ENCODE results near the gene KRTAP16-1. TPM values are rescaled to one million over a fixed set of nuclear protein-coding genes. Genes with fewer than 3 reads are reported as not detected.

The KRTAP16-1 gene
- polyA plus RNA-seq, 1 donor (not counting 4 experiments of a cell fraction or from before 2014, with no cell fraction given), result not detected

DNA sequence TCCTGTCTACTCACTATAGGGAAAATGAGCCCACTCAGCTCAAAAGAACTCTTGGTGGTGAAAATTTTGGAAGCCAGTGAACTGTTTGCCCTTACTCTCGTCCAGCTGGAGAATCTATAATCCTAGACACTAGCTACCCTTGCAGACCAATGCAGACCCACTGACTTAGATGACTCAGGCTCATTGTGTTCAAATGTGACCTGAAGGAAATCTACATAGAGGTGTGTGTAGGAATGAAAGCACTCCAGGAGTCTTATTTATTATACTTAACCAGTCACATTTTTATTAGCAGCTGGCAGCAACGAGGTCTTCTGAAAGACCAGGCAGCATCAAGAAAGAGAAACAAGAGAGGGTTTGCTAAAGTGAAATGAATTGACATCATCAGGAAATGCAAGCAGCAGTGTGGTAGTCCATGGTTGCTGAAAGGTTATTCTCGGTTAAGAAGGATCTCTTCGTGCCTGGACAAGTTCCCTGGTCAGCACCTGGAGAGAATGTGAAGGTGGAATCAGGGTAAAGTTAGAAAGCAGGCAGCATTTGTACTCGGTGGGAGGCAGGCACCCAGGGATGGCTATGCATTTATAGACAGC, 7.8 kb downstream of the KRTAP16-1 start:
- Histone ChIP-seq H4K20me1 (ENCODE audit: control insufficient read depth, extremely low read depth, insufficient read depth, low read length) (no peaks in the 10 kb centered on the region), H3K4me2 (ENCODE audit: control insufficient read depth, extremely low read depth, insufficient read depth, low read depth, low read length) (peak overlapping the region; percentile 66), H3K36me3 (ENCODE audit: control insufficient read depth in 2 of 2, extremely low read depth in 1 of 2, insufficient read depth in 2 of 2, low read length in 2 of 2) (no peaks in the 10 kb centered on the region), H2AFZ (ENCODE audit: control insufficient read depth, low read length) (peak overlapping the region; percentile 75), H3K9ac (ENCODE audit: control insufficient read depth, extremely low read depth, insufficient read depth, low read length) (no peak overlapping the region), H3K9me3 (ENCODE audit: control insufficient read depth, low read depth, low read length) (no peaks in the 10 kb centered on the region), H3K79me2 (ENCODE audit: control insufficient read depth, insufficient read depth, low read length) (no peaks in the 10 kb centered on the region), H3K27ac (ENCODE audit: control insufficient read depth, insufficient read depth, low read length) (peak overlapping the region; percentile 21), H3K9me1 (ENCODE audit: control insufficient read depth, extremely low read depth, insufficient read depth, low read length) (no peaks in the 10 kb centered on the region), H3K27me3 (ENCODE audit: control insufficient read depth, extremely low read depth, insufficient read depth, low read length) (no peaks in the 10 kb centered on the region), H3K4me1 (ENCODE audit: control insufficient read depth, extremely low read depth, insufficient read depth, low read length) (peaks cover 19% of the 10 kb centered on the region), H3K4me3 (ENCODE audit: control insufficient read depth in 2 of 3, extremely low read depth in 1 of 3, insufficient read depth in 2 of 3, low read depth in 1 of 3, low read length in 3 of 3) (peak overlapping the region in 2 of 3 experiments; percentile 15 to 23)
- no peak for TF ChIP-seq EZH2 (IDR thresholded peaks at IDR 0.05; ENCODE audit: low read length)
- TF ChIP-seq, protein P1, sequence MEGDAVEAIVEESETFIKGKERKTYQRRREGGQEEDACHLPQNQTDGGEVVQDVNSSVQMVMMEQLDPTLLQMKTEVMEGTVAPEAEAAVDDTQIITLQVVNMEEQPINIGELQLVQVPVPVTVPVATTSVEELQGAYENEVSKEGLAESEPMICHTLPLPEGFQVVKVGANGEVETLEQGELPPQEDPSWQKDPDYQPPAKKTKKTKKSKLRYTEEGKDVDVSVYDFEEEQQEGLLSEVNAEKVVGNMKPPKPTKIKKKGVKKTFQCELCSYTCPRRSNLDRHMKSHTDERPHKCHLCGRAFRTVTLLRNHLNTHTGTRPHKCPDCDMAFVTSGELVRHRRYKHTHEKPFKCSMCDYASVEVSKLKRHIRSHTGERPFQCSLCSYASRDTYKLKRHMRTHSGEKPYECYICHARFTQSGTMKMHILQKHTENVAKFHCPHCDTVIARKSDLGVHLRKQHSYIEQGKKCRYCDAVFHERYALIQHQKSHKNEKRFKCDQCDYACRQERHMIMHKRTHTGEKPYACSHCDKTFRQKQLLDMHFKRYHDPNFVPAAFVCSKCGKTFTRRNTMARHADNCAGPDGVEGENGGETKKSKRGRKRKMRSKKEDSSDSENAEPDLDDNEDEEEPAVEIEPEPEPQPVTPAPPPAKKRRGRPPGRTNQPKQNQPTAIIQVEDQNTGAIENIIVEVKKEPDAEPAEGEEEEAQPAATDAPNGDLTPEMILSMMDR (optimal IDR thresholded peaks at IDR 0.05 in 1 of 3, IDR thresholded peaks at IDR 0.05 in 1 of 3, conservative IDR thresholded peaks at IDR 0.05 in 1 of 3; ENCODE audit: extremely low read depth in 1 of 3, insufficient read depth in 2 of 3, low read length in 3 of 3), result no peak
- dilution Hi-C loops (cut with MboI; ENCODE audit: extremely low pct_ligation_motif_present, low sequenced_read_pairs), result no loop called here
- DNase-seq (ENCODE audit: low read depth, low spot score) (no peak), FAIRE-seq (peak; percentile 95)

DNA sequence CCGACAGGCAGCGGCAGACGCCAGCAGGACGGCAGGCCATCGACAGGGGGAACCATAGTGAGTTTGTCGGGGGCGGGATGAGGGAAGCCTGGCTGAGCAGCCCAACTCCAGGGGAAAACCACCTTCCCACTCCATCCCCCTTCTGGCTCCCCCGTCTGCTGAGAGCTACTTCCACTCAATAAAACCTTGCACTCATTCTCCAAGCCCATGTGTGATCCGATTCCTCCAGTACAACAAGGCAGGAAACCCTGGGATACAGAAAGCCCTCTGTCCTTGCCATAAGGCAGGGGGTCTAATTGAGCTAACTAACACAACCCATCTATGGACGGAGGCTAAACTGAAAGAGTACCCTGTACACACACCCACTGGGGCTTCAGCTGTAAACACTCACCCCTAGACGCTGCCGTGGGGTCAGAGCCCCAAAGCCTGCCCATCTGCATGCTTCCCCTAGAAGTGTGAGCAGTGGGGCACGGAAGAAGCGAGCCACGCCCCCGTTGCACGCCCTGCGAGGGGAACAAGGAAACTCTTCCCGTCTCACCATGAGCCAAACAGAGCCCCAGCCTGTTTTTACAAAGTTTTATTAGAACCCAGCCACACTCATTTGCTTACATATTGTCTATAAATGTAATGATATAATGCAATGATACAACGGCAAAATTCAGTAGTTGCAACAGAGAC, 10.5 kb downstream of the KRTAP16-1 start:
- Histone ChIP-seq H3K4me3 (ENCODE audit: control insufficient read depth in 2 of 3, extremely low read depth in 1 of 3, insufficient read depth in 2 of 3, low read depth in 1 of 3, low read length in 3 of 3) (no peak overlapping the region), H3K79me2 (ENCODE audit: control insufficient read depth, insufficient read depth, low read length) (no peaks in the 10 kb centered on the region), H3K4me2 (ENCODE audit: control insufficient read depth, extremely low read depth, insufficient read depth, low read depth, low read length) (no peak overlapping the region), H3K9me1 (ENCODE audit: control insufficient read depth, extremely low read depth, insufficient read depth, low read length) (no peaks in the 10 kb centered on the region), H2AFZ (ENCODE audit: control insufficient read depth, low read length) (no peak overlapping the region), H3K9me3 (ENCODE audit: control insufficient read depth, low read depth, low read length) (no peaks in the 10 kb centered on the region), H4K20me1 (ENCODE audit: control insufficient read depth, extremely low read depth, insufficient read depth, low read length) (no peaks in the 10 kb centered on the region), H3K36me3 (ENCODE audit: control insufficient read depth in 2 of 2, extremely low read depth in 1 of 2, insufficient read depth in 2 of 2, low read length in 2 of 2) (no peaks in the 10 kb centered on the region), H3K4me1 (ENCODE audit: control insufficient read depth, extremely low read depth, insufficient read depth, low read length) (peaks cover 19% of the 10 kb centered on the region), H3K27ac (ENCODE audit: control insufficient read depth, insufficient read depth, low read length) (no peak overlapping the region), H3K27me3 (ENCODE audit: control insufficient read depth, extremely low read depth, insufficient read depth, low read length) (no peaks in the 10 kb centered on the region), H3K9ac (ENCODE audit: control insufficient read depth, extremely low read depth, insufficient read depth, low read length) (no peak overlapping the region)
- no peak for DNase-seq (ENCODE audit: low read depth, low spot score)
- no peak for FAIRE-seq
- dilution Hi-C loops (cut with MboI; ENCODE audit: extremely low pct_ligation_motif_present, low sequenced_read_pairs), result no loop called here
- TF ChIP-seq, protein P1 (optimal IDR thresholded peaks at IDR 0.05 in 1 of 3, IDR thresholded peaks at IDR 0.05 in 1 of 3, conservative IDR thresholded peaks at IDR 0.05 in 1 of 3; ENCODE audit: extremely low read depth in 1 of 3, insufficient read depth in 2 of 3, low read length in 3 of 3), result no peak
- no peak for TF ChIP-seq EZH2 (IDR thresholded peaks at IDR 0.05; ENCODE audit: low read length)

Data from keratinocyte (primary cell).